Liver (tissue), 9 donors: Measurements from ENCODE around the gene UGT1A9. TPM values are rescaled to one million over a fixed set of nuclear protein-coding genes. Genes with fewer than 3 reads are reported as not detected.

ENCODE experiments used
- DNase-seq: peaks from one replicate; pipeline ENCODE4 v3.0.0-alpha.2; 2017; ENCODE audit warnings: low spot score
- H3K27ac ChIP-seq, 2 donors: one replicate each; pipeline ENCODE4 v1.7.0; 2013; ENCODE audit warnings: inconsistent platforms in 2 of 2, low read length in 2 of 2, control low read depth in 1 of 2, low read depth in 1 of 2, mild to moderate bottlenecking in 1 of 2
- H3K27me3 ChIP-seq, 4 donors: one replicate each; pipeline versions ENCODE4 v1.6.1 to v1.7.0; 2013; ENCODE audit warnings: low read length in 3 of 4, inconsistent platforms in 1 of 4, mild to moderate bottlenecking in 1 of 4, moderate library complexity in 1 of 4; ENCODE audit not compliant: control insufficient read depth in 4 of 4, insufficient read depth in 4 of 4
- H3K36me3 ChIP-seq, 4 donors: one replicate each; pipeline versions ENCODE4 v1.6.1 to v1.7.0; 2013; ENCODE audit warnings: low read length in 3 of 4, mild to moderate bottlenecking in 3 of 4, low read depth in 1 of 4, moderate library complexity in 1 of 4; ENCODE audit not compliant: control insufficient read depth in 4 of 4, insufficient read depth in 3 of 4
- H3K4me1 ChIP-seq, 4 donors: one replicate each; pipeline versions ENCODE4 v1.6.1 to v1.7.0; 2013; ENCODE audit warnings: low read length in 3 of 4, mild to moderate bottlenecking in 3 of 4, moderate library complexity in 1 of 4; ENCODE audit not compliant: control insufficient read depth in 4 of 4, insufficient read depth in 4 of 4
- H3K4me3 ChIP-seq, 3 donors: one replicate each; pipeline versions ENCODE4 v1.6.1 to v1.7.0; 2013; ENCODE audit warnings: low read length in 3 of 3, control low read depth in 1 of 3, low read depth in 1 of 3, mild to moderate bottlenecking in 1 of 3
- H3K9ac ChIP-seq, 2 donors: one replicate each; pipeline ENCODE4 v1.7.0; 2013; ENCODE audit warnings: low read length in 2 of 2, mild to moderate bottlenecking in 2 of 2, moderate library complexity in 2 of 2, control low read depth in 1 of 2, low read depth in 1 of 2
- H3K9me3 ChIP-seq, 4 donors: one replicate each; pipeline versions ENCODE4 v1.6.1 to v1.7.0; 2013; ENCODE audit warnings: low read length in 3 of 4; ENCODE audit not compliant: control insufficient read depth in 4 of 4
- ATF3 ChIP-seq: IDR thresholded peaks from 2 replicates; pipeline ENCODE4 v1.6.1; 2016; ENCODE audit warnings: antibody characterized with exemption
- CTCF ChIP-seq: fragments of 150-350 bp; IDR thresholded peaks from 2 replicates; pipeline ENCODE4 v1.5.1; 2017; ENCODE audit warnings: improper control_type of control experiment, low read depth, low read length; ENCODE audit not compliant: missing input control
- EGR1 ChIP-seq, 2 donors: IDR thresholded peaks; 2 replicates each; pipeline ENCODE4 v1.6.1; 2016 to 2018; ENCODE audit warnings: antibody characterized with exemption in 2 of 2, low read depth in 2 of 2
- FOXA1 ChIP-seq: IDR thresholded peaks from 2 replicates; pipeline ENCODE4 v1.6.1; 2016; ENCODE audit warnings: antibody characterized with exemption
- FOXA2 ChIP-seq: IDR thresholded peaks from 2 replicates; pipeline ENCODE4 v1.6.1; 2016; ENCODE audit warnings: antibody characterized with exemption
- GABPA ChIP-seq, 2 donors: IDR thresholded peaks in 1 of 2; conservative IDR thresholded peaks in 1 of 2; 2 replicates each; pipeline ENCODE4 v1.6.1; 2016; ENCODE audit warnings: antibody characterized with exemption in 2 of 2, mild to moderate bottlenecking in 1 of 2, moderate library complexity in 1 of 2
- HNF4A ChIP-seq, 2 donors: conservative IDR thresholded peaks; 2 replicates each; pipeline ENCODE4 v1.6.1; 2016; ENCODE audit warnings: antibody characterized with exemption in 2 of 2, mild to moderate bottlenecking in 2 of 2
- HNF4G ChIP-seq: IDR thresholded peaks from 2 replicates; pipeline ENCODE4 v1.6.1; 2016; ENCODE audit warnings: antibody characterized with exemption
- JUND ChIP-seq, 2 donors: IDR thresholded peaks; 2 replicates each; pipeline ENCODE4 v1.6.1; 2016; ENCODE audit warnings: antibody characterized with exemption in 2 of 2
- MAX ChIP-seq: IDR thresholded peaks from 2 replicates; pipeline ENCODE4 v1.6.1; 2016; ENCODE audit warnings: antibody characterized with exemption
- NR2F2 ChIP-seq: IDR thresholded peaks from 2 replicates; pipeline ENCODE4 v1.6.1; 2016; ENCODE audit warnings: antibody characterized with exemption
- RAD21 ChIP-seq, 2 donors: IDR thresholded peaks; 2 replicates each; pipeline ENCODE4 v1.6.1; 2016; ENCODE audit warnings: antibody characterized with exemption in 2 of 2, mild to moderate bottlenecking in 2 of 2
- REST ChIP-seq: IDR thresholded peaks from 2 replicates; pipeline ENCODE4 v1.6.1; 2016; ENCODE audit warnings: antibody characterized with exemption, mild to moderate bottlenecking
- RXRA ChIP-seq, 2 donors: IDR thresholded peaks; 2 replicates each; pipeline ENCODE4 v1.6.1; 2017 to 2018; ENCODE audit warnings: antibody characterized with exemption in 2 of 2, mild to moderate bottlenecking in 1 of 2
- SP1 ChIP-seq: IDR thresholded peaks from 2 replicates; pipeline ENCODE4 v1.6.1; 2018; ENCODE audit warnings: antibody characterized with exemption, mild to moderate bottlenecking
- TAF1 ChIP-seq: conservative IDR thresholded peaks from 2 replicates; pipeline ENCODE4 v1.6.1; 2016; ENCODE audit warnings: antibody characterized with exemption, mild to moderate bottlenecking
- YY1 ChIP-seq: IDR thresholded peaks from 2 replicates; pipeline ENCODE4 v1.6.1; 2016; ENCODE audit warnings: antibody characterized with exemption, mild to moderate bottlenecking
- ZBTB33 ChIP-seq: IDR thresholded peaks from 2 replicates; pipeline ENCODE4 v1.6.1; 2016; ENCODE audit warnings: antibody characterized with exemption
- WGBS: extraction: QIAGEN DNeasy Blood & Tissue Kit; methylation state at CpG from one replicate; pipeline ENCODE4 v1.1.7; 2013; 5-methylcytosine and 5-hydroxymethylcytosine counted together
- polyA plus RNA-seq, 2 donors: library from polyadenylated mRNA; stranded (reverse) in 1 of 2; unstranded in 1 of 2; fragments of 200-250 nt in 1 of 2; fragments of >200 nt in 1 of 2; fragmentation: Nextera tagmentation in 1 of 2; extraction: Ambion mirVana in 1 of 2; gene quantifications; one replicate each; pipeline versions ENCODE4 v1.2.1 to v1.2.3, GENCODE V29; 2013 to 2015
- total RNA-seq, 2 donors: library from RNA; depleted of rRNA; stranded (reverse); fragments of >200 nt; gene quantifications; one replicate each; pipeline ENCODE4 v1.2.3, GENCODE V29; 2014
- donor health status: healthy.
- donor health status: healthy.
- donor health status: healthy.
- donor health status: healthy.
- donor health status: healthy.

Gene UGT1A9
- total and polyA plus RNA-seq, 4 donors, result 14.3 to 62.3 (median 23.8) TPM; not detected in 1

- no peaks in the 10 kb centered on the region for H3K27me3 ChIP-seq
- no peak overlapping the region for H3K4me3 ChIP-seq
- no peak overlapping the region for H3K9ac ChIP-seq
- no peaks in the 10 kb centered on the region for H3K4me1 ChIP-seq
- no peak overlapping the region for H3K27ac ChIP-seq
- no peaks in the 10 kb centered on the region for H3K36me3 ChIP-seq
- TF ChIP-seq TAF1 (no peak), RXRA (IDR thresholded peaks at IDR 0.05) (no peak), EGR1 (IDR thresholded peaks at IDR 0.05; ENCODE audit: low read depth in 2 of 2) (no peak), GABPA (IDR thresholded peaks at IDR 0.05 in 1 of 2, conservative IDR thresholded peaks at IDR 0.05 in 1 of 2) (no peak), FOXA2 (no peak), ATF3 (no peak), HNF4G (no peak), FOXA1 (no peak), CTCF (no peak), ZBTB33 (no peak), HNF4A (conservative IDR thresholded peaks at IDR 0.05) (no peak), RAD21 (IDR thresholded peaks at IDR 0.05) (no peak), MAX (no peak), JUND (IDR thresholded peaks at IDR 0.05) (no peak), NR2F2 (no peak), REST (no peak), YY1 (no peak), SP1 (no peak)
- DNase-seq, result no peak
- WGBS, result 76% methylated on average over 7 of the region's 7 CpGs
- no peaks in the 10 kb centered on the region for H3K9me3 ChIP-seq
Measured at GRCh38 chr2:233799087-233799665, 127.5 kb downstream of the UGT1A9 start.
